Ramos (cell line): ENCODE results near the gene UCP3.
"Not testable (repeated sequence)": the region's sequence is repeated elsewhere in the genome, so short reads cannot be mapped to it uniquely, and the experiment has no call there.

ENCODE experiments used
- in situ Hi-C: fragments of 300-500 bp; cut with MboI; formaldehyde crosslinking; loops from one replicate; pipeline ENCODE4 v1.14.3; 2022; ENCODE audit warnings: low sequenced_read_pairs; ENCODE audit not compliant: unreplicated experiment

Gene UCP3

DNA sequence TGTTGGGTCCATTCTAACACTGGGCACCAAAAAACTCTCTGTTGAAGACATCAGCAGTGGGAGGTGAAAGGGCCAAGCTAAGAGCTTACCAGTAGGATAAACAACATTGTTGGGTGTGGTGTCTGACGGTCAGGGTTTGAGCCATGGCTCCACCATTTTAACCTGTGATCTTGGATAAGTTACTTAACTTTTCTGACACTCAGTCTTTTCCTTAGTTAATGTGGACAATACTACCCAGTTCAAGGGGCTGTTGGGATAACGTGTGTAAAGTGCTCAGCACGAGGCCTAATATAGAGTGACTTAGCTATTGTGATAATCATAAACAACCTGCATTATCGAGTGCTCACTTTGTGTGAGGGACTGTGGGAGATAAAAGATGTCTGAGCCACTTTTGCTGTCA, 6.1 kb downstream of the UCP3 start:
- in situ Hi-C loops: no loop called here

DNA sequence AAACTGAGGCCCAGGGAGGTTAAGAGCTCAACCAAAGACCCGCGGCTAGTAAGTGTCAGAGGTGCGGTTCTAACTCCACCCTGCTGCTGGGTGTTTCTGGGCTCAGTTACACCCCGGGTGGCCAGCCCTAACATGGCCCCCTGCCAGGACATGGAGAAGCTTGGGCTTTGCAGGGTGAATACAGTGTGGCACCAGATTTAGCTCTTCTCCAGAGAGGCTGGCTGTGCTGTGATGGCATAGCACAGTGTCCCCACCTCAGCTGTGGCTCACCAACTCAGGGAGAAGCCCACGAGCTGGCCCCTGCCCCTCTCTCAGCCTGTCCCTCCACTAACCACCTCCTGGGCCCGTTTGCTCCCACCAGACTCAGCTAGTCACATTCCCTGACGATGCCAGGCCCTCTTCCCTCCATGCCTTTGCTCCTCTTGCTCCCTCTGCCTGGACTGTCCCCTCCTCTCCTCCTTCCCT, 7.0 kb downstream of the UCP3 start:
- in situ Hi-C loops: no loop called here

- in situ Hi-C loops: no loop called here
Observed at GRCh38 chr11:74000307-74001133, 8.4 kb downstream of the UCP3 start.

DNA sequence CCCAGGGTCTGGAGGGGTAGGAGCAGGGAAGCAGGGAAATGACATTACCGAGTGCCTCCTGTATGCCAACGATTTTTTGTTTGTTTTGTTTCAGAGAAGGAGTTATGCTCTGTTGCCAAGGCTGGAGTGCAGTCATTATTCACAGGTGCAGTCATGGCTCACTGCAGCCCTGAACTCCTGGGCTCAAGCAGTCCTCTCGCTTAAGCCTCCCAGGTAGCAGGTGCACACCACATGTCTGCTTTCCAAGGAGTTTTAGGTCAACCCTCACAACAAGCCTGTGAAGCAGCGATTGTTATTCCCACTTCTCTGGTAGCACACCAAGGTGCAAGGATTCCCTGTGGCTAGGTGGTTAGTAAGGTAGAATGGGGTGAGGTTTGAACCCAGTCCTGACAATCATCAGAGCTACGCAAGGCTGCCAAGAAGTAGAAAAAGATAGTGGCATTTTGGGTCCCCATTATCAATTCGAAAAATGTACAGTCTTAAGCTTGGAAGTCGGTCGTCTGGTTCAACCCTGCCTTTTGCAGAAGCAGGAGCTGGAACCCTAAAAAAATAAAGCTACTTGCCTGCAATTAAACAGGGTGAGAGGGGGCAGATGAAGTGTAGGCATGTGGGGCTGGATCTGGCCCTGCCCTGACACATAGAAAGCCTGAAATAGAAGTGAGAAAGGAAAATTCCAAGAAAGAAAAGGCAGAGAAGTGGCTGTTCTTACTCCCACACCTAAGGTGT, 9.1 kb downstream of the UCP3 start:
- in situ Hi-C loops: no loop called here

DNA sequence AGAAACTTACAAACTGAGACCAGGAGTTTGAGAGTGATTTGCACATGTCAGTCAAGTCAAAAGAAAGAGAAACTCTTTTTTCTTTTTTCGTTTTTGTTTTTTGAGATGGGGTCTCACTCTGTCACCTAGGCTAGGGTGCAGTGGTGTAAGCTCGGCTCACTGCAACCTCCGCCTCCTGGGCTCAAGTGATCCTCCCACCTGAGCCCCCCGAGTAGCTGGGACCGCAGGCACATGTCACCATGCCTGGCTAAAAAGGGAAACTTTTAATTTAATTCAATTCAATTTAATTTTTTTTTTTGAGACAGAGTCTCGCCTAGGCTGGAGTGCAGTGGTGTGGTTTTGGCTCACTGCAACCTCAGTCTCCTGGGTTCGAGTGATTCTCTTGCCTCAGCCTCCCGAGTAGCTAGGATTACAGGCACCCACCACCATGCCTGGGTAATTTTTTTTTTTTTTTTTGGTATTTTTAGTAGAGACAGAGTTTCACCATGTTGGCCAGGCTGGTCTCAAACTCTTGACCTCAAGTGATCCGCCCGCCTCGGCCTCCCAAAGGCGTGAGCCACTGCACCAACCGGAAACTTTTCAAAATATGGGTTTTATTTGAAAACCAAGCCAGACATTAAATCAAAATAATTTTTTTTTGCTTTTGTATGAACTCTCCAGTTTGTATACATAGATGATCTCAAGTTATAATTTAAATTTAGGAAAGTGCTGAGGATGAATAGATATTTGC, 9.9 kb downstream of the UCP3 start:
- in situ Hi-C loops: no loop called here

DNA sequence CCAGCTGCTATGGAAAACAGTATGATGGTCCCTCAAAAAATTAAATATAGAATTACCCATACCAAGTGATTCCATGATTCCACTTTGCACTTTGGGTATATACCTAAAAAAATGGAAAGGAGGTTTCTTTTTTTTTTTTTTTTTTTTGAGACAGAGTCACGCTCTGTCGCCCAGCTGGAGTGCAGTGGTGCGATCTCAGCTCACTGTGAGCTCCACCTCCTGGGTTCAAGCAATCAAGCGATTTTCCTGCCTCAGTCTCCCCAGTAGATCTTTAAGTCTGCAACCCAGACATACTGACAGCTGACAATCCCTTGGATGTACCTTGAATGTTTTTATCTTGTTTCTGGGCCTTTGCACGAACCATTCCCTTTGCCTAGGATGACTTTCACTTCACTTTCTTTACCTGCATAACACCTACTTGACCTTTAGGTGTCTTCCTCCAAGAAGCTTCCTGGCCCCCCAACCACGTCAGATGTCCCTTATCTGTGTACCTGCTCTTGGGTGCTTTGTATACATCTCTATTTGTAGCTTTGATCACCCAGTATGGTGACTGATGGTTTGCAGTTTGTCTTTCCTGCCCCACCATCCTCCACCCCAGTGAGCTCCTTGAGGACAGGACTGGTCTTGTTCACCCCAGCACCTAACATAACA, 11.6 kb downstream of the UCP3 start:
- in situ Hi-C loops: no loop called here

GRCh38 chr11:73996161-73996747, 12.6 kb downstream of the UCP3 start:
- in situ Hi-C loops: no loop called here

DNA sequence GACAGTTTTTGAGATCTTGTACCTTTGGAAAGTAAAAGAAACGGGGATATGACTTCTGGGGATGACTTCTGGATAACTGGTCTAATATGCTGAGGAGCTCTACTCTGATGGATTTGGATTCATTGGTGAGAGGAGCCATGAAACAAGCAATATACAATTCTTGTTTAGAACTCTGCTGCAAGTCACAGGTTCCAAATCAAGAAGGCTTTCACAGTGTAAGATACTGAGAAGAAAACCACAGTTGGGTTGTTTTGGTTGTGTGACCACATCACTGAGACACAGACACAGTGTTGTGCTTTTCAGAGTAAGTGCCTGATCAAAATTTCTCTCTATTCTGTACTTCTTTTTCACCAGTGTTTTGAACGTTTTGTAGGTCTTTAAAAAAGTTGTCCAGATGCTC, 13.2 kb downstream of the UCP3 start:
- in situ Hi-C loops: no loop called here

DNA sequence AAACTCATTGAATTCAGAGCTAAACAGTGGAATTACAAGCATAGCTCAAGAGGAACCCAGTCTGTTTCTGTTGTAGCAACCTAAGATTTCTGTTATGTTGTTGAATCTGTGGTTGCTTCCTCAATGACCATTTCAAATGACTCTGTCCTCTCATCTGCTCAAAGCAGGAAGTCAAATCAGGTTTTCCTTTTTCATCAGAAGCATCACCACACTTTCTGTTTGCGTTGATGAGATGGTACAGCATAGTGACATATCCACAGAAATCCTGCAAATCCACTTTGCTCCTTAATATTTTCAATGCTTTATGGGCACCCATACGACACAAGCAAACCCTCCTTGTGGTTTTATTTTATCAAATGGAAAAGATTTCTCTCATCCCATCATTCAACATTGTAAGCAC, 13.6 kb downstream of the UCP3 start:
- in situ Hi-C loops: no loop called here

- in situ Hi-C loops: no loop called here
Observed at GRCh38 chr11:73991471-73992006, 17.3 kb downstream of the UCP3 start.

DNA sequence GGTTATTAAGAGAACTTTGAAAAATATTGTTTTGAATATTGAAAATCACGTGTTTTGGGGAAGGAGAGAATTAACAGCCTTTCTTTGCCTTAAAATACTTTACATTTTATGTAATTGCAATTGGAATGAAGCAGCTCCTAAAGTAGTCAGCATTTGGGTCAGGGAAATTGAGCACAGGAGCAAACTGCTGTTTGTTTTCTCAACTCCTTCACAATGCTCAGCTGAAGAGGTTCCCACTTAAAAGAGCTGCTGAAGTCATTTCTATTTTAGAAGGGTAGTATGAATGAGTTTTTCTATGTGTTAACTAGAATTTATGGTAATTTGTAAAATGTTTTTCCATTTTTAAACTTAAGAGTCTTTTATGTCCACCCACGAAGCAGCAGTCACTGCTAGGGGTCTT, 18.2 kb downstream of the UCP3 start:
- in situ Hi-C loops: no loop called here

GRCh38 chr11:73989156-73989555, 19.7 kb downstream of the UCP3 start:
- in situ Hi-C loops: no loop called here

- in situ Hi-C loops: no loop called here
Observed at GRCh38 chr11:73988227-73988626, 20.7 kb downstream of the UCP3 start.

DNA sequence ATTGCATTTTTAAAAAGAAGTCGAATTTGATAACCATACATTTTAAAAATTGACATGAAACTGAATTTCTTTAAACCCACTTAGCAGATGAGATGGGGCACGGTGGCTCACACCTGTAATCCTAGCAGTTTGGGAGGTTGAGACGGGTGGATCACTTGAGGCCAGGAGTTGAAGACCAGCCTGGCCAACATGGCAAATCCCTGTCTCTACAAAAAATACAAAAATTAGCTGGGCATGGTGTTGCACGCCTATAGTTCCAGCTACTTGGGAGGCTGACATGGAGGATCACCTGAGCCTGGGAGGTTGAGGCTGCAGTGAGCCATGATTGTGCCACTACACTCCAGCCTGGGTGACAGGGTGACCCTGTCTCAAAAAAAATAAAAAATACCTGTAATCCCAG, 23.2 kb downstream of the UCP3 start:
- in situ Hi-C loops: not testable (repeated sequence)

GRCh38 chr11:73983741-73984538, 24.9 kb downstream of the UCP3 start:
- in situ Hi-C loops: no loop called here

DNA sequence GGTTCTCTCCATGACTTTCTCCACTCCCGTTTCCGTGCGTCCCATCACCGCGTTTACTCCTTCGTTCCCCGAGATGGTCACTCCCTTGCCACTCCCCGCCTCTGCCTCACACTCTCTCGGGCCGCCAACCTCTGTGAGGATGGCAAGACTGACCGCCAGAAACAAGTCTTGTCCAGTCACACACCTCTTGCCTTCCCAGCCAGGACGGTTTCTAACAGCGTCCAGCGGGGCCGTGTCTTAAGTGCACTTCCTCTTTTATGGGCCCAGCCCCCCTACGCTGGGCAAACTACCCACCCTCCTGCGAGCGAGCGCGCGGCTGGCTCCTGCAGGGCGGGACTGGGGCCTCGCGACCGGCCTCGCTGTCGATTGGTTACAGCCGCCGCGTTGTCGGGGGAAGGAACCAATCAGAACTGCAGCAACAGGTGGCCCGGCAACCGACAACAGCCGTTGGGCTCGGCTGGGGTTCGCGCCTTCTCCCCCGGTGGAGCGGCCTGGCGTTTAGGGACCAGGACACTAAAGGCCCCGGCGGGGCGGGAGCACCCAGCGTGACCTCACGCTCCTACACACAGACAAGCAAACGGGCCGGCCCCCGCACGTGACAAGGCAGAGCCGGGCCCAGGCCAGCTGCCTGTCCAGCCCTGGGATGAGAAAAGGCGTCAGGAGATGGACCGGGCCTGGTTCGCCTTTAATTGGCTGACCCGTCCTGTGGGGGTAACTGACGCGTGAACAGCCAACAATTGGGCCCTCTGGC, 25.7 kb downstream of the UCP3 start:
- in situ Hi-C loops: no loop called here

DNA sequence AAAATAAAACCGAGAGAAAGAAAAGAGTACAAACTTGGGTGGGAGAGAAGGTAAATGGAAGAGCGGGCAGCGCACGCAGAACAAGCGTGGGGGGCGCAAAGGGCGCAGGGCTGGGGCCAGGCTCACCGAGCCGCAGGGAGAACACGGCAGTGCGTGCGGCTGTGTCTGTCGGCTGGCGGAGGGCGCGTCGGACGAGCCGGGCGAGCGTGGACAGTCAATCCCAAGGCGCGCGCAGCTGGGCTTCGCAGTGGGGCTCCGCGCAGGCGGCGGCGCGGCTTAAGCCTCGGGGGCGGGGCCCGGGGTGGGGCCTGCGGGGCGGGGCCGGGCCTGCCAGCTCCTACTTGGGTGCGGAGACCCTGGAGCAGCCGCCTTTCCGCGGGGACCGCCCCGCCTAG, 26.3 kb downstream of the UCP3 start, which contains the start of gene UCP2:
UCP2 (minus strand) TSS at position 249 of the 395 bp plus-strand sequence. CDS start 4,465 bp downstream, outside the sequence.
- in situ Hi-C loops: no loop called here
